Esophagus squamous epithelium (tissue), 4 donors: ENCODE measurements around the gene NAT8L.

Experiments
- CTCF ChIP-seq, 6 experiments: fragments of 450-650 bp in 4 of 6; fragments of 200-600 bp in 2 of 6; sonication (generic) in 2 of 6; IDR thresholded peaks; one replicate each; pipeline ENCODE4 v1.5.1; 2016 to 2019; ENCODE audit warnings: antibody characterized with exemption in 6 of 6, mild to moderate bottlenecking in 4 of 6, moderate library complexity in 4 of 6
- POLR2A ChIP-seq, 4 donors: fragments of 450-650 bp; IDR thresholded peaks; one replicate each; pipeline ENCODE4 v1.6.1; 2017; ENCODE audit warnings: antibody characterized with exemption in 4 of 4, mild to moderate bottlenecking in 4 of 4, moderate library complexity in 3 of 4

DNA sequence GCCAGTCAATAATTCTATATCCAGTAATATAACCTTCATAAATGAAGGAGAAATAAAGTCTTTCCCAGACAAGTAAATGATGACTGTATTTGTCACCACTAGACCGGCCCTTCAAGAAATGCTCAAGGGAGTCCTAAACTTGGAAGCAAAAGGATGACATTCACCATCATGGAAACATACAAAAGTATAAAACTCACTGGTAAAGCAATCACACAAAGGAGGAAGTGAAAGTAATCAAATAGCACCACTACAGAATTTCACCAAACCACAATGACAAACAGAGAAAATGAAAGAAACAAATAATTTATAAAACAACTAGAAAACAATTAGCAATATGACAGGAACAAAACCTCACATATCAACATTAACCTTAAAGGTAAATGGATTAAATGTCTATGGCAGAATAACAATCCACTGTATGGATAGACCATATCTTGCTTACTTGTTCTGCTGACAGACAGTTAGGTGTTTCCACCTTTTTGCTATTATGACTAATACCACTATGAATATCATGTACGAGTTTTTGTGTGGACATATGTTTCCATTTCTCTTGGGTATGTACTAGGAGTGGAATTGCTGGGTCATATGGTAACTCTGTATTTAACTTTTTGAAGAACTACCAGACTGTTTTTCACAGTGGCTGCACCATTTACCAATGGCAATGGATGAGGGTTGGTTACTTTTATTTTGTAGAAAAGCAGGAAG is 44.9 kb downstream of the NAT8L start:
- TF ChIP-seq POLR2A (IDR thresholded peaks at IDR 0.05) (no peak), CTCF (IDR thresholded peaks at IDR 0.05) (no peak)
